Upper lobe of left lung (tissue), 4 donors: ENCODE measurements around the gene TBC1D3B.

Experiments used
- EP300 ChIP-seq, 4 donors: sonication (generic); formaldehyde crosslinking; IDR thresholded peaks; one replicate each; pipeline ENCODE4 v1.5.1; 2017; ENCODE audit warnings: antibody characterized with exemption in 4 of 4, control low read depth in 2 of 4
- POLR2A ChIP-seq, 4 donors: fragments of 450-650 bp; IDR thresholded peaks; one replicate each; pipeline ENCODE4 v1.5.1; 2016 to 2017; ENCODE audit warnings: antibody characterized with exemption in 4 of 4, mild to moderate bottlenecking in 2 of 4
- POLR2AphosphoS5 ChIP-seq, 2 donors: sonication (generic); formaldehyde crosslinking; IDR thresholded peaks; one replicate each; pipeline ENCODE4 v1.5.1; 2017; ENCODE audit warnings: antibody characterized with exemption in 2 of 2
- TF ChIP-seq, protein P1 (sequence below), 6 experiments: fragments of 450-650 bp in 4 of 6; fragments of 200-600 bp in 2 of 6; sonication (generic) in 2 of 6; IDR thresholded peaks; one replicate each; pipeline ENCODE4 v1.5.1; 2016 to 2019; ENCODE audit warnings: antibody characterized with exemption in 6 of 6

DNA sequence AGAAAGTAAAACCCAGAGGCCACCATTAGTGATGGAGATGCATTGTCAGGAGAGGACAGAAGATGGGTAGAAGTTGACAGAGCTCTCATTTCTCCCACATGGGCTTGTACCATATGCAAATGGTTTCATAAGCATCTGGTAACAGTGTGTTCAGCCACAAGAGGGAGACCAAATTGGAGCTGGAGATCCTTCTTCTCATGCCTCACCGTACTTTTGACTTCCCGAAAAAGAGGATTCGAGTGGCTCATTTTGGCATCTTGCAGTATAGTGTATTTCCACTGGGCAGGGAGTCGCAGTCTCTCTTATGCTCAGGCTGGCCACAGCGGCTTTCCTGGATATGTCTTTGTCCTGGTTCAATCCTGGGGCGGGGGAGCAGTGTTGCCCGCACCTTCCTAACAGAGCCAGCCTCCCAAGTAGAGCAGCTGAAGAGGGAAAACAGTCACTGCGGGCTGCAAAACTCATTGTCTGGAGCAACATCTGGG, 23.8 kb downstream of the TBC1D3B start:
- TF ChIP-seq EP300 (IDR thresholded peaks at IDR 0.05) (no peak), POLR2A (IDR thresholded peaks at IDR 0.05) (no peak), POLR2AphosphoS5 (IDR thresholded peaks at IDR 0.05) (no peak)
- TF ChIP-seq, protein P1, sequence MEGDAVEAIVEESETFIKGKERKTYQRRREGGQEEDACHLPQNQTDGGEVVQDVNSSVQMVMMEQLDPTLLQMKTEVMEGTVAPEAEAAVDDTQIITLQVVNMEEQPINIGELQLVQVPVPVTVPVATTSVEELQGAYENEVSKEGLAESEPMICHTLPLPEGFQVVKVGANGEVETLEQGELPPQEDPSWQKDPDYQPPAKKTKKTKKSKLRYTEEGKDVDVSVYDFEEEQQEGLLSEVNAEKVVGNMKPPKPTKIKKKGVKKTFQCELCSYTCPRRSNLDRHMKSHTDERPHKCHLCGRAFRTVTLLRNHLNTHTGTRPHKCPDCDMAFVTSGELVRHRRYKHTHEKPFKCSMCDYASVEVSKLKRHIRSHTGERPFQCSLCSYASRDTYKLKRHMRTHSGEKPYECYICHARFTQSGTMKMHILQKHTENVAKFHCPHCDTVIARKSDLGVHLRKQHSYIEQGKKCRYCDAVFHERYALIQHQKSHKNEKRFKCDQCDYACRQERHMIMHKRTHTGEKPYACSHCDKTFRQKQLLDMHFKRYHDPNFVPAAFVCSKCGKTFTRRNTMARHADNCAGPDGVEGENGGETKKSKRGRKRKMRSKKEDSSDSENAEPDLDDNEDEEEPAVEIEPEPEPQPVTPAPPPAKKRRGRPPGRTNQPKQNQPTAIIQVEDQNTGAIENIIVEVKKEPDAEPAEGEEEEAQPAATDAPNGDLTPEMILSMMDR (IDR thresholded peaks at IDR 0.05) = no peak
